Sigmoid colon (tissue), 4 donors: ENCODE results near the gene ANO2.

ENCODE experiments used
- CTCF ChIP-seq, 4 experiments: fragments of 450-650 bp in 3 of 4; fragments of 200-600 bp in 1 of 4; IDR thresholded peaks; one replicate each; pipeline ENCODE4 v1.5.1; 2016 to 2019; ENCODE audit warnings: antibody characterized with exemption in 4 of 4, mild to moderate bottlenecking in 3 of 4, moderate library complexity in 2 of 4
- POLR2A ChIP-seq, 2 donors: fragments of 450-650 bp; IDR thresholded peaks; one replicate each; pipeline ENCODE4 v1.6.1; 2016; ENCODE audit warnings: antibody characterized with exemption in 2 of 2, mild to moderate bottlenecking in 2 of 2, moderate library complexity in 2 of 2
- POLR2AphosphoS5 ChIP-seq, 4 donors: sonication (generic); formaldehyde crosslinking; IDR thresholded peaks; one replicate each; pipeline ENCODE4 v1.6.1; 2017; ENCODE audit warnings: antibody characterized with exemption in 4 of 4

DNA sequence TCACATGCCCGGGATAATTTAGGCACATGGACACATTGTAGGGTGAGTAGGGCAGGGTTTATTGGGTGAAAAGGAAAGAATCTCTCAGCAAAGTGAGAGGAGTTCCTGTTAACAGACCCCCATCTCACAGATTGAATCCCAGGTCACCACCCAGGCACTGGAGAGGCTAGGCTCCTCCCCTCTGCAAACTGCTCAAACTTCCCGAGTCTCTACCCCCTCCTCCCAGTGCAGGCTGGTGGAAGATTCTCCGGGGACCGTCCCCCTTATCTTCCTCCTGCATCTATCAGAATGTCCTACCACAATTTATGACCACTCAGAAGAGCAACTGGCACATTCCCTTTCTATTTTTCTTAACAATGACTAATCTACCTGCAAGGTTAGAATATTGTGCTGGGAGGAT lies 387.2 kb downstream of the ANO2 start:
- TF ChIP-seq CTCF (IDR thresholded peaks at IDR 0.05) (no peak), POLR2A (IDR thresholded peaks at IDR 0.05) (no peak), POLR2AphosphoS5 (IDR thresholded peaks at IDR 0.05) (no peak)
